MV-4-11 (cell line): ENCODE data around the gene KRT72.

Experiments used
- DNase-seq: peaks from one replicate; lab custom pipeline; 2025; lab: John Stamatoyannopoulos, UW

KRT72 gene

DNA sequence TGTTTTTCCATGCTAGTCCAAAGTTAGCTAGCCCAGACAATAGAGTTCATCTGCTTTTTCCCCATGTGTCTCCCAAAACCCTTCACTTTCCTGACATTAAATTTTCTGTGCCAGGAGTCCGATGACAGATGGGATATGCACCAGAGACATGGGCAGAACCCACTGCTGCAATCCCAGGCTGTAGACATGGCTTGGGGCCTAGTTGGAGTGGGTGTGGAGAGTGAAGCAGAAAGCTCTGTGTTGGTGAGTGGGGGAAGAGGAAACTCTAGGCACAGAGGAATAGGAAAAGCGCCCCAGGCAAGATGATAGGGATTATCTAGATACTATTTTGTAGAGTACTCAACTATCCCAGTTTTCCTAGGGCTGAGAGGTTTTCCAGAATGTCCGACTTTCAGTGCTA, 22.8 kb downstream of the KRT72 start:
- no peak for DNase-seq

GRCh38 chr12:52577316-52577715, 23.9 kb downstream of the KRT72 start:
- DNase-seq, result no peak

DNA sequence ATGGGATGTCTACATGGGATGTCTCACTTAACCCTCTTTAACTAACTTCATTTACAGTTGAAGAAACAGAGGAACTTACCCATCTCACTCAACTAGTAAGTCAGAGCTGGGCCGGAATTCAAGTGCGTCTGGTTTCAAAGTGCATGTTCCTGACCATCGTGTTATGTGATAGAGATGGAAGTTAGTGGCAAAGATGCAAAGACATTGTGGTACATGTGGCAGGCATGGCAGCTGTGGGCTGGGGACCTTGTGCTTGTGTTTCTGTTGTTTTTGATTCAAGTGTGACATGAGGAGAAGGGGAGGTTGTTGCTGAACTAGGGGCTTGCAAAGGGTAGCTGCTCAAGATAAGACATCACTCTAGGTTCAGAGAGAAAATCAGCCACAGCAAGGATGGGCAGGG, 25.3 kb downstream of the KRT72 start:
- no peak for DNase-seq

GRCh38 chr12:52575256-52575655, 26.0 kb downstream of the KRT72 start:
- no peak for DNase-seq

DNA sequence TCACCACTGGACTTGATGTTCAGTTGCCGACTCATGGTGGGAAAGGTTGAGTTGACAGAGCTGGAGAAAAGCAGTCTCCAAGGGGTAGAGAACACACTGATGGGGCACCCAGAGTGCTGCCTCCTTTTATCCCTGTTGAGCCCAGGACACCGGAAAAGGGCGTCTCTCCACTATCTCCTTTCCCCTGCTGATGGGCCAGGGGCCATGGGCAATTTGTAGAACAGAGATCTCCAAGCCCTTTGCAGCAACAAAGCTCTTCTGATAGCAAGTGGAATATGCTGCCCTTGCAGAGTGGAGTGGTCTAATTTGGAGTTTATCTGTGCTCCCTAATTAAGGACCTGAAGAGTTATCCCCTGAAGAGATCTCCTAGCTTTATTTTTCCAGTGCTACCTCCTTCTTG, 27.5 kb downstream of the KRT72 start, which contains the start of gene KRT74:
TSS of gene KRT74 (minus strand) at position 101 of the 400 bp plus-strand sequence. CDS start at position 35, 66 bp downstream.
- DNase-seq, result no peak

GRCh38 chr12:52573306-52573705, 28.0 kb downstream of the KRT72 start:
- DNase-seq, result no peak

DNA sequence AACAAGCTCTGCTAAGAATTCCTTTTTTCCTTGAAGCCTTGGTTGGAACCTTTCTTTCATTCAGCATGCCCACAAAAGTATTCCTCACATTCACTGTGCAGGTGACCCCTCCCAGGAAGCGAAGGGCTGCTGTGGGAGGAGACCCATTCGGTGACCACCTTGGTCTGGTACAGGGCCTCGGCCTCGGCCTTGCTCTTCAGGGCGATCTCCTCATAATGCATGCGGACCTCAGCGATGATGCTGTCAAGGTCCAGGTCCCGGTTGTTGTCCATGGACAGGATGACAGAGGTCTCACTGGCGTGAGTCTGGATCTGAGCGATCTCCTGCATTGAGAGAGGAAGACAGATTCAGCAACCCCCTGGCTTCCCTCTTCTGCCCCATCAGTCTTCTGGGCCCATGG, 30.8 kb downstream of the KRT72 start:
- no peak for DNase-seq

DNA sequence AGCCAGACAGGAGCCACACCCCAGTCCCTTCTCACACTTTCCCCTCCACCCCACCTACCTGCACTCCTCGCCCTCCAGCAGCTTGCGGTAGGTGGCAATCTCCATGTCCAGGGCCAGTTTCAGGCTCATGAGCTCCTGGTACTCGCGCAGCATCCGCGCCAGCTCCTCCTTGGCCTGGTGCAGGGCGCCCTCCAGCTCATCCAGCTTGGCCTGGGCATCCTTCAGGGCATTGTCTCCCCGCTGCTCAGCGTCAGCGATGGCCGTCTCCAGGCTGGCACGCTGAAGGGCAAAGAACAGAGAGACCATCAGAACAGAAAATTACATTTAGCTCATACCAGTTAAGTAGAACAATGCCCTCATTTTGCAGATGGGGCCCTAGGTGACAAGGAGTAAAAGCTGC, 33.2 kb downstream of the KRT72 start:
- no peak for DNase-seq

GRCh38 chr12:52566847-52567291, 34.4 kb downstream of the KRT72 start:
- no peak for DNase-seq

GRCh38 chr12:52564582-52564981, 36.7 kb downstream of the KRT72 start:
- DNase-seq, result no peak

GRCh38 chr12:52561880-52562449, 39.3 kb downstream of the KRT72 start:
- no peak for DNase-seq

DNA sequence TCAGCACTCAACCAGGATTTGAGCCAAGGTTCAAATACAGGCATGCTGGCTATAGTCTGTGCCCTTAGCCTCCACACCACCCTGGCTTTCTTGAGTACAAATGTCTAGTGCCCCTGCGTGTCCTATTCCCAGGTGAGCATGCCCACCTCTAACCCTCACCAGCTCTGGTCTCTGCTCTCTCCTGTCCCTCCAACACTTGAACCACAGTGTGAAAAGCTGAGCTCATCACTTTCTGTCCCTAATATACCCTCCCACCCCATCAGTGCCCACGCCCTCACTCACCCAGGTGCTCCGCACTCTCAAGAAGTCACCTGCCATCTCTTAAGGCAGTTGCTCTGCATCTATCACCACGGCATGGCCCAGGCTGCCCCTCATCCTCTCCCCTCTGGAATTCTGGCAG, 41.3 kb downstream of the KRT72 start:
- no peak for DNase-seq

DNA sequence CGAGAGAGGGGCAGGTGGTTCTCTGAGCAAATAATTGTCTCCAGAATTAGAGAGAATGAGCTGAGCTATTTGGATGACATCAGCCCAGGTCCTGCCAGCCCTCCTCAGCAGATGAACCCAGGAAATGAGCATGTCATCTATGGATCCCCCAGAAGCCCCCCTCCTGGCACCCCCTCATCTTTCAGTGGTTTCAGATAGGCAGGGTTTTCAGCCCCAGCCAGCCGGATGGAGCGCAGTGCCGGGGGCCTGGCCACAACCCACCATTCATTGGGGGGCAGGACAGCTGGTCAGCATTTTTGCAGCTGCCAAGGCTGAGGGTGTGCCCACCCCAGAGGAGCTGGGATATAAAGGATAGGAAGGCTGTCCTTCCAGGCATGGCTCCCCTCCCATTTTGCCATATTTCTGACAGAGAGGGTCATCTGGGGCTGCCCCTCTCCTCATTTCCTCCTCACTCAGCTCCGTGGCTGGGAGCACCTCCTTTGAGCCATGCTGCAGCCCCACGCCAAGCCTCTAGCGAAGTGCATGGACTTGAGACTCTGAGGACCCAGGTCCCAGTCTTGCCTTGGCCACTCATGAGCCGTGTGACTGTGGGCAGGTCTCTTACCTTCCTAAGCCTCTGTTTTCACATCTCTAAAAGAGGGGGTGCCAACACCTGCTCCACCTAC, 42.4 kb downstream of the KRT72 start:
- no peak for DNase-seq

DNA sequence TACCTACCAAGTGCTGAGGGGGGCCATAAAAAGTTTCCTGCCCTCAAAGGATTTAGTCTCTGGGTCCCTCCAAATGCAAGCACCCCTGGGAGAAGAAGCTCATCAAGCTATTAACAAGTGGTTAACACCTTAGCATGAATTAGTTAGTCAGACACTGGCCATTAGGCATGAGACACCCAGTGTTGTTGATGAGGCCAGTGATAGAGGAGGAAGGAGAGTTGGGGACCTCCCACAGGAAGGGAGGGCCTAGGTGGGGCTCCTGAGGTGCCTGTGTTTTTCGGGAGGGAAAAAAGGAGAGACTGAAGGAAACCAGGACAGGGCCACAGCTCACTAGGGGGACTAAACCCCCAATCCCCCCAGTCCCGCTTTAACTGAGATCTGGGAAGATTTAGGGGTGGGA, 43.8 kb downstream of the KRT72 start:
- DNase-seq, result no peak

- DNase-seq, result no peak
Measured at GRCh38 chr12:52555577-52555976, 45.7 kb downstream of the KRT72 start.

GRCh38 chr12:52552681-52553195, 48.5 kb downstream of the KRT72 start, which contains the start of gene KRT71:
Gene KRT71, minus strand, starts transcription at chr12:52553145. Its CDS starts 68 bp downstream, at chr12:52553077.
- no peak for DNase-seq

DNA sequence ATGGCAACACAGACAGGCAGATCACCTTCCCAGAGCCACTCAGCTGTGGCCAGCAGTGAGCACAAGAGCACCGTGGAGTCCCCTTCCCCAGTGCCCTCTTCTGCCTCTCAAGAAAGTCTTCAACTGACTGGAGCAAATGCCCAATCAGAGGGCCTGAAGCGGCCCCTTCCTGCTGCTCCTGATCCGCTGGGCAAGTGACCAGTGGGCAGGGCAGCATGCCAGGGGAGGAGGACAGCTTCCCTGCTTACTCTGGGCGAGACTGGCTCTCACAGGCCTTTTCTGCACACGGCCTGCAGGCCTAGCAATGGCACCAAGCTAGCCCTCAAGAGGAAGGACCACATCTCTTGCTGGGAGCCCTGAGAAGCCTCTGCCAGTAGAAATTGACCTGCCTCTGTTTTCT, 49.2 kb downstream of the KRT72 start:
- DNase-seq, result no peak

DNA sequence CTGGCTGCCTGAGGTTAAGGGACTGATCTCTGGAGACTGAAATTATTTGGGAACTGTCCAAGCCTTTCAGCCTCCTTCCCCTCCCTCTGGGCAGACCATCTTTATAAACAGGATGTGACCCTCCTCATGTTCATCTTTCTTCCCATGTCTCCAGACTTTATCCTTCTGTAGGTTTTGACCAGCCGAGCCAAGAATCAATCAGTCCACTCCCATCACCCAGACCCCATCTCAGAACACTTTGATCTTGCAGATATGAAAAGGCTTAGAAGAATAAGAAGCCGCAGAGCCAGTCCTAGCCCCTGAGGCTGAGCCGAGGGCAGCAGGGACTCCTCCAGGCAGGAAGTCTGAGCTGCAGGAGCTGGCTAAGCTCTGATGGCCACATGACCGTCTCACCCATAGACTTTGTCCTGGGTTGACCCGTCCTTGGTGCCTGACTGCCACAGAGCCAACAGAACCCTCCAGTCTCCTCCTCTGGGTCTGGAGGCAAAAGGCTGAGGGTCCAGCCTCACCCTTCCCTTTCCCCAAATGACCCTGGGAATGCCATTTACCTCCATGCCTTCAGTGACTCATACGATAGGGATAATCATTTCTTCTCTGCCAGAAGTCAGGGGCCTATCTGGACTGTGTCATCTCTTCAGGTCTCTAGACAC, 49.9 kb downstream of the KRT72 start:
- DNase-seq, result no peak

DNA sequence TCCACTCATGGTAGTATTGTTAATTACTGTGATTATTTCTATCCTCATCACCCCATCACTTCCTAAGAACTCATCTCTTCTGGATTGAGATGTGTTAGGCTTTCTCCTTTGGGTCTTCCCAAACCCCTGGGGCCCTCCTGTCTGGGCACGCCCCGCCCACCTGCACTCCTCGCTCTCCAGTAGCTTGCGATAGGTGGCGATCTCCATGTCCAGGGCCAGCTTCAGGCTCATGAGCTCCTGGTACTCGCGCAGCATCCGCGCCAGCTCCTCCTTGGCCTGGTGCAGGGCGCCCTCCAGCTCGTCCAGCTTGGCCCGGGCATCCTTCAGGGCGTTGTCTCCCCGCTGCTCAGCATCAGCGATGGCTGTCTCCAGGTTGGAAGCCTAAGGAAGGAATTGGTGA, 55.1 kb downstream of the KRT72 start:
- DNase-seq, result no peak

- no peak for DNase-seq
Measured at GRCh38 chr12:52543985-52544883, 57.0 kb downstream of the KRT72 start.

DNA sequence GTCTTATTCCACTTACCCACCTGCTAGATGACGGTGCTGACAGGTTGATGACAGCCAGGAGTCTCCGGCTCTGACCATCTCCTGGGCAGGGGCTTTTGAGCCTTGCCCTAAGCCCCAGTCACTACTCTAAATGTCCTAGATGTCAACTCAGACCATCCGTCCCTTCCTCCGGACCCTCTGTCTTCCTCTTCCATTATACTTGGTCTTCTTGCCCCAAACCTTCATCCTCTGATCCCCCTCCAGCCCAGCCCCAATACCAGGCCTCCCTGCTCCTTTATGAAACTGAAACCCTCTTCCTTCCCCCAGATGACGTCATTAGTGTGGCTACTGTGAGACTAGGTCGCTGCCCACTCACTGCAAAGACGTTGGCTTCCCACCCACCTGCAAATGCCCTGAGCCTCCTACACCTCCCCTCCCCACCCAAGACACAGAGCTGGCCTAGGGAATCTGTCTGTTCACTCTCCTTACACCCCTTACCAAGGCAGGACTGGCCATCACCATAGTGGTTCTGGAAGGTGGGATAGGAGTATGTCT, 58.4 kb downstream of the KRT72 start:
- DNase-seq, result no peak

DNA sequence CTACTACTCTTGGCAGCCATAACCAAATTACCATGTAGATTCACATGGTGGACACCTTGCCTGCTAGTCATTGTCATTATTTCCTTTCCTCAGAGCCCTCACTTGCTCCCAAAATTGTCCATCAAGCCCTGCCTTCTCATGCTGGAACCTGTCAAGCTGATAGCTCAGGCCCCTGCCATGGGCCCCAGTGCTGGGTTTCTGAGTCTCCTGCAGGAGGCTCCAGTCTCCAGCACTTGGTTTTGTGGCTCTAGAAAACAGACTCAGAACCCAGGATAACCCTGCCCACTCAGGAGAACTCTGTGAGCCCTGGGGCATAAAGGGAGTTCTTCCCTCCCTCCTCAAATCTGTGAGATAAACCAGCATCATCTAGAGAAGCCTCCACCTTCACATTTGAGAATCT, 59.1 kb downstream of the KRT72 start:
- DNase-seq, result no peak
